Lower leg skin (tissue), 4 donors: ENCODE measurements around the gene KRAS. TPM values are rescaled to one million over a fixed set of nuclear protein-coding genes. Genes with fewer than 3 reads are reported as not detected.

Source experiments
- DNase-seq, 2 donors: peaks; one replicate each; pipeline ENCODE4 v3.0.0-alpha.2; 2019; ENCODE audit warnings: low spot score in 2 of 2
- H3K4me3 ChIP-seq: fragments of 200-600 bp; sonication (generic); 2 replicates; pipeline ENCODE4 v1.5.1; 2017; ENCODE audit warnings: mild to moderate bottlenecking, low read depth; ENCODE audit not compliant: poor library complexity, severe bottlenecking
- CTCF ChIP-seq, 3 donors: fragments of 450-650 bp; IDR thresholded peaks; one replicate each; pipeline ENCODE4 v1.5.1; 2016; ENCODE audit warnings: antibody characterized with exemption in 3 of 3, mild to moderate bottlenecking in 3 of 3, moderate library complexity in 2 of 3
- POLR2A ChIP-seq, 2 donors: fragments of 450-650 bp; IDR thresholded peaks; one replicate each; pipeline ENCODE4 v1.6.1; 2016 to 2017; ENCODE audit warnings: antibody characterized with exemption in 2 of 2, mild to moderate bottlenecking in 1 of 2, moderate library complexity in 1 of 2
- WGBS, 2 donors: methylation state at CpG; one replicate each; pipeline ENCODE4 v1.1.5; 2018; 5-methylcytosine and 5-hydroxymethylcytosine counted together
- intact Hi-C: fragments of 100-400 bp; cut with DNase I; formaldehyde crosslinking; loops from one replicate; pipeline ENCODE4 v1.15.0; 2023; ENCODE audit warnings: low total_unique reads
- total RNA-seq, 4 donors: library from RNA; depleted of rRNA; stranded (reverse); fragments of >200 nt; gene quantifications; one replicate each; pipeline ENCODE4 v1.1.0, GENCODE V29; 2016

KRAS gene
- total RNA-seq, 4 donors from 2014 or later: 12.0 to 20.7 (median 15.4) TPM

DNA sequence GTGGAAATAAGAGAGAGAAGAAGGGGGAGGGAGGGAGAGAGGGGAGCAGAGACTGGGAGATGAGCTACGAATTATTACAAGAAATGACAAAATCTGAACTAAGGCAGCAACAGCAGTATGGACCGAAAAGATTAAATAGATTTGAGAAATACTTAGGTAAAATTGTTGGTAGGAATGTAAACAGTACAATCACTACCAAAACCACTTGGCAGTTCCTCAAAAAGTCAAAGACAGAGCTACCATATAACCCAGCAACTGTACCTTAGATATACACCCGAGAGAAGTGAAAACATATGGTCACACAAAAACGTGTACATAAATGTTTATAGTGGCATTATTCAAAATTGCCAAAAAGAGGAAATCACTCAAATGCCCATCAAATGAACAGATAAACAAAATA lies 14.1 kb downstream of the KRAS start:
- intact Hi-C loops: loop anchor here (5.0 kb wide), 1 partner anchor 156 kb away; no protein-coding TSS in a partner anchor
- 81 to 86% methylated on average over 4 of the region's 4 CpGs for WGBS, 2 donors
- no peak for DNase-seq
- no peak overlapping the region for H3K4me3 ChIP-seq
- TF ChIP-seq POLR2A (IDR thresholded peaks at IDR 0.05): no peak

DNA sequence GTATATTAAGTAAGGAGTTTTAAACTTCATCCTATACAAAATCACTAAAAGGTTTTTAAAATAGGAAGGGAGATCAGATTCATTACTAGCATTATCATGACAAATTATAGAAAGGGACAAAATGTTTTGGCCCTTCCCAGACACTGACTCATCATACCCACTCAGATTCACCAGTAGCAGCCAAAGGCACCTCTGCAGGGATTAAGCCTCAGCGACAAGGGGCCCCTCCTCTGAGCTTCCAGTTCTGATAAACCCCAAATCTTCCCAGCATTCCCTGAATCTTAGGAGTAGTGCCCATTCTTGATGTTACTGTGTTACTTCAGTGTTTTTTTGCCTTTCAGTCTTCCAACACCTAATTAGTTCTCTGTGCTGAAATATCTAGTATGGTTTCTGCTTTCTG lies 14.5 kb downstream of the KRAS start:
- intact Hi-C loops: loop anchor here (5.0 kb wide), 1 partner anchor 156 kb away; no protein-coding TSS in a partner anchor
- 24 to 43% methylated on average over 1 of the region's 1 CpG for whole genome bisulfite sequencing, 2 donors

DNA sequence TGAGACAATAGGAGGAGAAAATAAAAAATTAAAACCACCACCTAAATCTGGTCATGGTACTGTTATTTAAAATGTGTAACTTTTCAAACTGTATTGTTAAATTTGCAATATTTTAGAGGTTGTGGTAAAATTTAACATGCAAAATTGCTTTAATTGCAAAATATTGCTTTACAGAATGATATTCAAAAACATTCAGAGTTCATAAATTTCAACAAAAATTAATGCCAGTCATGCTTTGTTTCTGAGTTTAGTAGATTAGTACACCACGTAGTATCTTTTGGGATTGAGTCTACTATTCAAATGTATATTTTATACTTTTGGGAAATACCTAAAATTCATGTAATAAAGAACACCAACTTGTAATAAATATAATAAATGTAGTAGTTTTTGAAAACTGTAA lies 37.4 kb downstream of the KRAS start:
- DNase-seq: no peak
- TF ChIP-seq POLR2A (IDR thresholded peaks at IDR 0.05): no peak
- TF ChIP-seq CTCF (IDR thresholded peaks at IDR 0.05): no peak
- intact Hi-C loops: no loop called here
- H3K4me3 ChIP-seq: no peak overlapping the region
- 89 to 98% methylated on average over 1 of the region's 1 CpG for WGBS, 2 donors

More for the DNA sequence above, 14.5 kb downstream of the KRAS start:
- DNase-seq: no peak
- no peak overlapping the region for H3K4me3 ChIP-seq
- TF ChIP-seq POLR2A (IDR thresholded peaks at IDR 0.05) (no peak), CTCF (IDR thresholded peaks at IDR 0.05) (no peak)

DNA sequence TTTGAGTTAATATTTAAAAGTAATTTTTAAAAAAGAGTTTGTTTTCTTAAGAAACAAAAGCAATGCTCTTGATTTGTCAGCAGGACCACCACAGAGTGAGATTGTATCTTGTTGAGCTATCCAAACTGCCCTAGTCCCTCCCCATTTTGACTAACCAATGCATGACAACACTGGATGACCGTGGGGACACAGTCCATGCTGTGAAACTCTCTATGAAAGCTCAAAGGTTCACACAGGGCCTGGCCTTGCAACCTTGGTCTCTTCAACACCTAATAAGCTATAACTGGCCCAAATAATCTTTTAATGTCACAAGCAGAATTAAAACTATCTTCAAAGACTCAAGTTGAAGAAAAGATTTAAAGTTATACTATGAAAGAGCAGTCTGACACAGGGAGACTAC lies 42.2 kb downstream of the KRAS start:
- intact Hi-C loops: no loop called here
- DNase-seq: no peak
- TF ChIP-seq POLR2A (IDR thresholded peaks at IDR 0.05) (no peak), CTCF (IDR thresholded peaks at IDR 0.05) (no peak)
- 81 to 88% methylated on average over 1 of the region's 1 CpG for WGBS, 2 donors
- H3K4me3 ChIP-seq: no peak overlapping the region

DNA sequence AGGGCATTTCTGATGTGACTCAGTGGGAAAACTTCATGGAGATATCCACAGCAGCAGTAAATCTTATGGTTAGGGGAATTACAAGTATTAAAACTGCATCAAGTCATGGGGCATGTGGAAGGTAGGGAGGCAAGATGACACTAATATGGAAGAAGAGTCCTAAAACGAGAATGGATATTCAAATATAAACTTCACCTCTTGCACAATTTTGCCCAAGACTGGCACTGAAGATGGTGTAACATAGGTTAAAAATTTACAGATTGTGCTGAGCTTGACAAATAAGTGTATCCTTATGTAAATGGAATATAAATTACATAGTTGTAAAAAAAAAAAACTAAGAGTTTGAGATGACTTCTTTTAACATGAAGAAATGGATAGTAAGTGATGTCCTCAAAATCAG lies 42.9 kb downstream of the KRAS start:
- intact Hi-C loops: no loop called here
- TF ChIP-seq CTCF (IDR thresholded peaks at IDR 0.05) (no peak), POLR2A (IDR thresholded peaks at IDR 0.05) (no peak)
- H3K4me3 ChIP-seq: no peak overlapping the region
- 88 to 92% methylated on average over 1 of the region's 1 CpG for WGBS, 2 donors
- DNase-seq: no peak

DNA sequence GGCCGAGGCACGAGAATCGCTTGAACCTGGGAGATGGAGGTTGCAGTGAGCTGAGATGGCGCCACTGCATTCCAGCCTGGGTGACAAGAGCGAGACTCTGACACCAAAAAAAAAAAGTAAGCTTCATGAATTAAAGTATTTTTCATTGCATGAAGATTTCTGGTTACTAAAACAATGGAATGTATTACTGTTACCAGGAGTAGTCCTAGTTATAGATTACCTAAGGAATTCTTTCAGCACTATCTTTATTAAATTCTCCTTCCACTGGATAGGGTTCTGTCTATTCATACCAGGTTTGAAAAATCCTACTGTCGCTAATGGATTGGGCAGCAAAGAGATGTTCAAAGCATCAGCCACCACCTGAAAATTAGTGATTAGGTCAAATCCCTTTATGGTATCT lies 43.3 kb downstream of the KRAS start:
- intact Hi-C loops: no loop called here
- no peak overlapping the region for H3K4me3 ChIP-seq
- no peak for TF ChIP-seq CTCF (IDR thresholded peaks at IDR 0.05)
- DNase-seq: no peak
- 97% methylated on average over 6 of the region's 6 CpGs for WGBS, 2 donors
